ENCODE results near the gene DND1. TPM values are rescaled to one million over a fixed set of nuclear protein-coding genes. Genes with fewer than 3 reads are reported as not detected.
"Not testable (repeated sequence)": the region's sequence is repeated elsewhere in the genome, so short reads cannot be mapped to it uniquely, and the experiment has no call there.

Gene DND1
- total RNA-seq, 1 experiment from 2014 or later, result not detected

DNA sequence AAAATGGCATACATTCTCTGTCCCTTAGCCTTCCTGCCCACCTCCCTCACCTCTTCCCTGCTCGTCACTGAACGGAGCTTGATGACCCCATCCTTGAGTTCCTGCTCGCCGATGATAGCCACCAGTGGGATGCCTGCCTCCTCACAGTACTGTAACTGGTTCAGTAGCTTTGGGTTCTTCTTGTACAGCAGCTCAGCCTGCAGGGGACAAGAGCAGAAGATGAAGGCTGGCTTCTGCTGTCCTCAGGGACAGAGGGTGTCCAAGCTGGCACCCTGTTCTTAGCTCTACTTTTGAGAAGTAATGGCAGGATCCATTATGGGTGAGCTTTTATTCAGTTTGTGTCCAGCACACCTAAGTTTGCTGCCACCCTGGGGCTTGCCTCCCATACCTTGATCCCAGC is 1.3 kb upstream of the DND1 start:
- in situ Hi-C loops (cut with HindIII; ENCODE audit: low sequenced_read_pairs), result no loop called here
- DNase-seq (ENCODE audit: low spot score), result no peak

DNA sequence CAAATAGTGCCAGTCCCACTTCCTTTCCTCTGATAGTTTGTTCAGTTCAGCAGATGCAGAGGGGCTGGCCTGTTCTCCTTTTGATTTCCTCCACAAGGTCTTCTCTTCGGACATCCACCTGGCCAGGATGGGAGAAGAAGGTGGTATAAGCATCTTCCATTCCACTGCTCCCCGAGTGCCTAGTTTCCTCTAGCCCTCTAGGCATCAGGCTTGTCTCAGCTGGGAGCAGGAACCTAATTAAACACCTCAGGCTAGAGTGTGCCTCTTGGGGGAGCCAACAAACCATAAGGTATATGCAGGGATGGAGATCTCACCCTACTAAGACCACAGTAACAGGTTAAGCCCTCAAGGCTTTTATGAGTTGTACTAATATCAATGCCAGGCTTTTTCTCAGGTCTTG is 835 bp upstream of the DND1 start:
- no peak for DNase-seq (ENCODE audit: low spot score)
- in situ Hi-C loops (cut with HindIII; ENCODE audit: low sequenced_read_pairs), result no loop called here

DNA sequence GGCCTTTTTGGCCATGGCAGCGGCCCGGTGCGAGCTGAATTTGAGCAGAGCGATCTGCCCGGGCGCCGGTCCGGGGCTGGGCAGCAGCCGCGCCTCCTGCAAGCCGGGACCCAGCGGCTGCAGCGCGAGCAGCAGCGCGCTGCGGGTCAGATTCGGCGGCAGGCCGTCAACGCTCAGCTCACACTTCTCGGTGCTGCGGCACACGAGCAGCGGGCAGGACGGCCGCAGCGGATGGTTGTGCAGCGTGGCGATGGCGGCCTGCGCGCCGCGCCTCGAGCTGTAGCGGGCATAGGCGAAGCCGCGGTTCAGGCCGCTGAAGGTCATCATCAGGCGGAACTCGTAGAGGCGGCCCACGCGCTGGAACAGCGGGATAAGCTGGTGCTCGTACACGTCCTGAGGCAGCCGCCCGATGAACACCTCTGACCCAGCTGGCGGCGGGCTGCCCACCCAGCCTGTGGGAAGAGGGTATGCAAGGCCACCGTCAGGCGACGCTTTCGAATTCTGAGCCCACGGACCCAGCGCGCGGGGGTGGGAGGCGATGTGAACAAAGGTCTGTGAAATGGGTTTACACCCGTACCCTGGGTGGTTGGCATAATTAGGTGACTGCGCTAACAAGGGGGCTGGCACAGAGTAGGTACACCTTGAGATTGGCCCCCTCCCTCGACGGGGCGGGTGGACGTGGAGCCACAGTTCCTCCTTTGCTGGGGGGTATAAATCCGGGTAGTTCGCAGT is 755 bp downstream of the DND1 start:
- in situ Hi-C loops (cut with HindIII; ENCODE audit: low sequenced_read_pairs), result no loop called here

DNA sequence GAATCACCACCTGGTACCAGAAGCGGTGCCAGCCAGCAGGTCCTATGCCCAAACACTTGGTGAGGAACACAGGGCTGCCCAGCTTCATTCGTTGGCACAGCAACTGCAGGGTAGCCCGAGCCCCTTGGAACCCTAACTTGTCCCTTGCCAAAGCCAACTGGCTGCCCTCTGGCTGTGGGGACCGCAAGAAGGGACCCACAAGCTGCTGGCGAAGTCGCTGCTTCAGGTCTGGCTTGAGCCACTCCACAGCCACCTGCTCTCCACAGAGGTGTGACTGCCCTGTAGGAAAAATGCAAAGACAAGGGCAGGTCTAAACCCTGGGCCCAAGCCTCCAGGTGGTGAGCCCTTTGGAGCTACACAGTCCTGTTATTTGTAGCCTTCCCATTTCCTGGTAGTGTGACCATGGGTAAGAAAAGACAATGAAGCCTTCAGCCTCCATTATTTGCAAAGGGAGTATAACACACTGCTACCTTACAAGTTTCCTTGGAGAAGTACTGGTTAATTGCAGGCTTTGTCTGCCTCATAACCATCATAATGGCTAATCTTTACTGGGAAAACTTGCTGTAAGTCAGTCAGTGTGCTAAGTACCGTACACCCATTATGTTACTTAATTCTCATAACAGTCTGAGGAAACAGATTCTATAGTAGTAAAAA is 1.8 kb downstream of the DND1 start:
- in situ Hi-C loops (cut with HindIII; ENCODE audit: low sequenced_read_pairs), result no loop called here
- no peak for DNase-seq (ENCODE audit: low spot score)

More for the DNA sequence above, 755 bp downstream of the DND1 start:
- DNase-seq (ENCODE audit: low spot score), result peak; percentile 8

DNA sequence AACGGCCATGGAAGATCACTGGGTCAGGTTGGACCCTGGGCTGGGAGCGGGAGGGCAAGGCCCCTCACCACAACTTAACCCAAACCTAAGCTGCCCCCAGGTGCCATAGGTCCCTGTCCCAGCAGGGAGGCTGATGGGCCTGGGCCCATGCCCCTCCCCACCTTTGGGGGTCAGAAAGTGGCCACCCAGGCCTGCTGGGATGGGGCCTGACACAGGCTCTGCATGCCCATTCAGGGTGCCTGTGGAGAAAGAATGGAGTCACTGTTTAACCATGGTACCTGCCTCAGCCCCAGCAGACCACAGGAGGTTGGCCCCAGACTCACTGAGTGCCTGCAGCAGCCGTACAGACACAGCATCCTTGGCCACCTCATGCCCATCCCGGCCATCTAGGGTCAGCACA is 2.3 kb downstream of the DND1 start:
- in situ Hi-C loops (cut with HindIII; ENCODE audit: low sequenced_read_pairs); DNase-seq (ENCODE audit: low spot score): not testable (repeated sequence)

DNA sequence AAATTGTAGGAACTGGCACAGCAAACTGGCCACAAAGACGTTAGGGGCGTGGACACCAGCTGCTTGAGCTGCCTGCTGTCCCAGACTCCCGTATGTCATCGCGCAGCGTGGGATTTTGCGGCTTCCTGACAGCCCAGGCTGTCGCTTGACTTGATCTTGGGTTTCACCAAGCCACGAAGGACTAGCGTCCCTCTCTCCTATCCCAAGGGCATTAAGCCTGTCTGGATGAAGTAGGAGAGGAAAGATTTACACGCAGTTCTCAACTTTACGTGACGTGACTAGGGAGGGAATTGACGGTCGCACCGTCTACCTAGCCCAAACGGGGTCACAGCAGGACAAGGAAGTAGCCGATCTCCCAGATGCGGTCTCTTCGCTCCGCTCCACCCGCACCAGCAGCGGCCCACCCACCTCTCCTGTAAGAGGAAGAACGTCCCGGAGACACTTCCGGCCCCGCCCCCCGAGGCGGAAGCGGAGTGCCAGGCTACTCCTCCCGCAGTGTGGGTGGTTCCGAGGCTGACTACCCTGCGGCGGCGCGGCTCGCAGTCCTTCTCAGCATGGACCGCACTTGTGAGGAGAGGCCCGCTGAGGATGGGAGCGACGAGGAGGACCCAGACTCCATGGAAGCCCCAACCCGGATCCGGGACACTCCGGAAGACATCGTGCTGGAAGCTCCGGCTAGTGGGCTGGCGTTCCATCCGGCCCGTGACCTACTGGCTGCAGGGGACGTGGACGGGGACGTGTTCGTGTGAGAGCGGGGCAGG is 8.8 kb downstream of the DND1 start, which contains the start of gene WDR55:
WDR55 (plus strand) TSS at position 546 of the 761 bp plus-strand sequence; CDS start at position 555, 9 bp downstream.
- peak; percentile 95 for DNase-seq (ENCODE audit: low spot score)
- in situ Hi-C loops (cut with HindIII; ENCODE audit: low sequenced_read_pairs), result no loop called here

DNA sequence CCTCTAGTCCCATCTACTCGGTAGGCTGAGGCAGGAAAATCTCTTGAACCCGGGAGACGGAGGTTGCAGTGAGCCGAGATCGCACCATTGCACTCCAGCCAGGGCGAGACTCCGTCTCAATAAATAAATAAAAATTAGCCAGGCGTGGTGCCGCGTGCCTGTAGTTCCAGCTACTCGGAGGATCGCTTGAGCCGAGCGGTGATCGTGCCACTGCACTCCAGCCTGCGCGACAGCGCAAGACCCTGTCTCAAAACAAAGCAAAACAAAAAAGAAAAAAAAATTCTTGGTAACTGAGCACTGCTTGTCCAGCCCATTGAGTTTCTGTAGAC is 9.4 kb downstream of the DND1 start:
- in situ Hi-C loops (cut with HindIII; ENCODE audit: low sequenced_read_pairs), result no loop called here

DNA sequence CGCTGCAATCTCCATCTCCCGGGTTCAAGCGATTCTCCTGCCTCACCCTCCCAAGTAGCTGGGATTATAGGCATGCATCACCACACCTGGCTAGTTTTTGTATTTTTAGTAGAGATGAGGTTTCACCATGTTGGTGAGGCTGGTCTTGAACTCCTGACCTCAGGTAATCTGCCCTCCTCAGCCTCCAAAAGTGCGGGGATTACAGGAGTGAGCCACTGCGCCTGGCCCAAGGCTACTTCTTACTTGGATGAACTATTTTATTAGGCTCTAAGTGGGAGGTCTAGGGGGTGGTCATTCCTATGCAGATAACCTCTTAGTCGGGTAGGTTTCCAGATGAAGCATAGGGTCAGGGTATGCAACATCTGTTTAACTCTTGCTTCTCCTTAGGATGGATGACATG is 13.0 kb downstream of the DND1 start:
- DNase-seq (ENCODE audit: low spot score); in situ Hi-C loops (cut with HindIII; ENCODE audit: low sequenced_read_pairs): not testable (repeated sequence)

More for the DNA sequence above, 9.4 kb downstream of the DND1 start:
- DNase-seq (ENCODE audit: low spot score), result no peak

DNA sequence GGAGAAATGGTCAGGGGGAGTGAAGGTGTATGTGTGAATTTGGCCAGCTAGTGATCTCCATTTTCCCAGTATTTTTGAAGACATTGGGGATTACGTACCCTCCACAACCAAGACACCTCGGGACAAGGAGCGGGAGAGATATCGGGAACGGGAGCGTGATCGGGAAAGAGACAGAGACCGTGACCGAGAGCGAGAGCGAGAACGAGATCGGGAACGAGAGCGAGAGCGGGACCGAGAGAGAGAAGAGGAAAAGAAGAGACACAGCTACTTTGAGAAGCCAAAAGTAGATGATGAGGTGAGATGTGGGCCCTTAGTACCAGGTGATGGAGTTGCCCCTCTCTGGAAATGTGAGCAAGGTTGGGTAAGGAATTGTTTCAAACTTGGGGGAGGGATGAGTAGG is 14.5 kb downstream of the DND1 start:
- in situ Hi-C loops (cut with HindIII; ENCODE audit: low sequenced_read_pairs), result no loop called here
- no peak for DNase-seq (ENCODE audit: low spot score)

DNA sequence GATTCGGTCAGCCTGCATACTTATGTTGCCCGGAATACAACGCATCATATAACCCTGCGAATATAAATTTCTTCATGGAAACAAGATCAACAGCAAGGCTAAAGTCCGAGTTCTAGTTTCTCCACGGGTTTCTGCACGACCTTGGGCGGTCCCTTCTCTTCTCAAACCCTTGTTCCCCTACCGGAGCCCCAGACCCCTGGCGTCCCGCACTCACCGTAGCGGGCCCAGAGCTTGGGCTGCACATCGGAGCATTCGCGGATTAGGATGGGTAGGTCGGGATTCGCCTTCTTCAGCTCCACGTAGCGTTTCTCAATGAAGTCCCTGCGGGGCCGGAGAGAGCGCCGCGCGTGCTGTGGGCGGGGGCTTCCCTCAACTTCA is 26.3 kb downstream of the DND1 start:
- in situ Hi-C loops (cut with HindIII; ENCODE audit: low sequenced_read_pairs), result no loop called here
- no peak for DNase-seq (ENCODE audit: low spot score)

DNA sequence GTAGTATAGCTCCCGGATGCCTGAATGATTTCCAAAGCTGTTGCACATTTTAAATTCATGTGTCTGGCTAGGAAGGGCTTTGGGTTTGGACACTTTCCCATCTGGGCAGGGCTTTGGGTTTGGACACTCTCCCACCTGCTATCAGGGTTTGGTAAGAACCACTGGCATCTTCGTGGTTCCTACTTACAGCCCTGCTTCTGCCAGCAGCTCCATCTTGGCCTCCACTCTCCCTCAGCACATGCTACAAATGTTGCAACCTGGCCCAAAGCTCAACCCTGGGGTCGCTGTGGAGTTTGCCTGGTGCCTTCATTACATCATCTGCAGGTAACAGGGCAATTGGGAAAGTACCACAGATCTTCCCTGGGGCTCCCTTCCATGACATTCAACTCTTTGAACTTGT is 30.7 kb downstream of the DND1 start:
- in situ Hi-C loops (cut with HindIII; ENCODE audit: low sequenced_read_pairs), result no loop called here
- no peak for DNase-seq (ENCODE audit: low spot score)

DNA sequence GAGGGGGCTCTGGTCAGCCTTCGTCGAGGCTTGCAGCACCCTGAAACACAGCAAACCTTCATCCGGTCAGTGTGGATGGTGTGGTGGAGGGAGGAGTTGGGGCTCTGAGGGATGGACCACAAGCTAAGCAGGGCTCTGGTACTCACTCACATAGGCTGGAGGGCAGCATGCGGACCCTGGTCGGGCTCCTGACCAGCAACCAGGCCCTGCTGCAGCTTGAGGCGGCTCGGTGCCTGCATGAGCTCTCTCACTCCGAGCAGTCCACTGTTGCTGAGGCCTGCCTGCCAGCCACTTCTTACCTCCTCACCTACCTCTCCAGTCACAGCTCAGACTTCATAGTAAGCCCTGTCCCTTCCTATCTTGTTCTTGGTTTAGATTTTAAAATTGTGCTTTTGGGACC is 31.7 kb downstream of the DND1 start:
- in situ Hi-C loops (cut with HindIII; ENCODE audit: low sequenced_read_pairs), result no loop called here
- no peak for DNase-seq (ENCODE audit: low spot score)

DNA sequence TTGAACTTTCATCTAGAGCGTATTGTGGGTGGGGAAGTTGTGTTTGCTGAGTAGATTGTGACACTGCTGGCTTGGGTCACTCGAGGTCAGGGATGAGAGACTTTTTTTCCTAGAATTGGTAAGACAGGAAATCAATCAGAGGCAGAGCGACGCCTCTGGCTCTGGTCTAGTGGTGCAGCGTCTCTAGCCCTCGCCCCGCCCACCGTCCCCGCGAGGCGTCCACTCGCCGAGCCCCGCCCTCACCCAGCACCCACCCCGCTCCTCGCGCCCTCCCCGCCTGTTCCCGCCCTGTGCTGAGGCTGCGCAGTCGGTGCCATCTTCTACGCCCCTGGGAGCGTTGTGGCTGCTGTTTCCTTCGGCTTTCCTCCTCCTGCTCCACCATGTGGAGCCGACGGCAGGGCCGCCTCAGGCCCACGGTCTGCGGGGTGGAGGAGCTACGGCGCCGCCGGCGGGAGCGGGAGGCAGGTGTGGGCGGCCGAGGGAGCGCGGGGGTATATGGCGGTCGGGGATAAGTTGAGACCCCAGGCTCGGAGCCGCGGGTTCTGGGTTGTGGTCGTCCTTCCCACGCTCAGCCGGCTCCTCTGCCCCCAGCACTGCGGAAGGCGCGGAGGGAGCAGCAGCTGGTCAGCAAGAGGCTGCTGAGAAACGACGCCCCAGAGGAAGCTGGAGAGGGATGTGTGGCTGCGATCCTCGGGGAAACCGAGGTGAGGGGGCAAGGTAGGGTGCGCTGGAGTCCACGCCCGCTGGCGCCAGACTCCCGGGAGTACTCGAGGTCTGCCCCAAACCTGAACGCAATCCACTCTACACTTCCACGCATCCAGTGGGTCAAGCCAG is 34.0 kb downstream of the DND1 start, which contains the start of gene TMCO6:
TMCO6 (plus strand) TSS at position 304 of the 834 bp plus-strand sequence; CDS start at position 381, 77 bp downstream.
- peak; percentile 97 for DNase-seq (ENCODE audit: low spot score)
- in situ Hi-C loops (cut with HindIII; ENCODE audit: low sequenced_read_pairs), result no loop called here

DNA sequence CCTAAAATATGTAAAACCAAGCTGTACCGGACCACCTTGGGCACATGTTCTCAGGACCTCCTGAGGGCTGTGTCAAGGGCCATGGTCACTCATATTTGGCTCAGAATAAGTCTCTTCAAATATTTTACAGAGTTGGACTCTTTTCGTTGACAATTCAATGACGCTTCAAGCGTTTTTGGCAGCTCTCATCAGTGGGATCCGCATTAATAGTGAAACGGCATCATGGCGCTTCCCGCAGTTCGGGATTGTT is 34.6 kb downstream of the DND1 start:
- DNase-seq (ENCODE audit: low spot score); in situ Hi-C loops (cut with HindIII; ENCODE audit: low sequenced_read_pairs): not testable (repeated sequence)

DNA sequence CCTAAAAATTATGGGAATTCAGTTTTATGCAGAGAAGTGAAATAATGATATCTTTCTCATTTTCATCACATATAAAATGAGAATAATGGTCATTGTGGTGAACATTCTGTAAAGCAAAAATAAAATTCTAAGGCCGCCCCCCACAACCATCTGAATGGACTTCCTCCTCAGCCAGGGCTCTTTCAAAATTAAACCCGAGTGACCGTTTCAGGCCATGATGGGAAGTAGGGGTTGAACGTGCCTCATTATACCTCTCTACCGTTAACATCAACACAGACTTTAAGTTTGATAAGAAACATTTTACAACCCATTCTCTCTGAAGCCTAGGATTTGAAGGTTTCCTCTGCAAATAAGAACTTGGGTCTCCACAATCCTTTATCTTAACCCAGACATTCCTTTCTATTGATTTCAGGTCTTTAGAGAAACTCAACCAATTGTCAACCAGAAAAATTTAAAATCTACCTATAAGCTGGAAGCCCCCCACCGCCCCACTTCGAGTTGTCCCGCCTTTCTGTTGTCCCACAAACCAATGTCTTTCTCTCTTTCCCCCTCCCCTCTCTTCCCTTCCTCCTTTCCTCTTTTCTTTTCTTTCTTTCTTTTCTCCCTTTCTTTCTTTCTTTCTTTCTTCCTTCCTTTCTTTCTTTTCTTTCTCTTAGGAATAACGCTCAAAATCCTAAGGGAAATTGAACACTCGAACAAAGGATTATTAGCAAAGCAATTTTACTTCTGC is 35.8 kb downstream of the DND1 start:
- in situ Hi-C loops (cut with HindIII; ENCODE audit: low sequenced_read_pairs), result no loop called here
- DNase-seq (ENCODE audit: low spot score), result no peak

DNA sequence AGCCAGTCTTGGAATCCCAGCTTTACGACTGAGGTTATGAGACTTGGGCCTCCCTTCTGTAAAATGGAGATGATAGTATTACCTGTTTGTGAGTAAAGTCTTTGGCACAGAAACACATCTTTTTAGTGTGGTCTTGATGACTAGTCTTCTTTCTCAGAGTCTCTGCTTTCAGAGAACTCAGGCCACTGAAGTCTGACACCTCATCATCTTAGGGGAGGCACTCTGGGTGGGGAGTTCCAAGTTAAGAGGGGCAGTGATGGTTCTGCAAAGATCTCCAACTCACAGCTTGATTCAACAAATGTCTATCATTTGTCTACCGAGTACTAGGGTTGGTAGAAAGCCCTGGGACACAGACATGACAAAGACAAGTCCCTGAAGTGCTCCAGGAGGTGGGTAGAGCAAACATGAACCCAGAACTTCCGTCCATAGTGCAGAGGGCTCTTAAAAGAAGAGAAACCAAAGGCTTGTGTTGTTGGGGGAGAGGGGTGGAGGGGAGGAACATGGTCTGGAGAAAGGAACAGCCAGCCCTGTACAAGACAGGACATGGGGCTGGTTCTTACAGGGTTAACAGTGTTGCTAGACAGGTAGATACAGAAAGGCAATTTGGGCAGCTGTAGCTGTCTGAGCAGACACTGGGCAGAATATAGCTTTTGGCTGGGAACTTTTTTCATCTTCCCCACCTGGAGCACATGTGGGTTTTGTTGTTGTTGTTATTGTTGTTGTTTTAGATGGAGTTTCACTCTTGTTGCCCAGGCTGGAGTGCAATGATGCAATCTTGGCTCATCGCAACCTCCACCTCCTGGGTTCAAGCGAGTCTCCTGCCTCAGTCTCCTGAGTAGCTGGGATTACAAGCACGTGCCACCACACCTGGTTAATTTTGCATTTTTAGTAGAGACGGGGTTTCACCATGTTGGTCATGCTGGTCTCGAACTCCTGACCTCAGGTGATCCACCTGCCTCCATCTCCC is 37.8 kb downstream of the DND1 start:
- in situ Hi-C loops (cut with HindIII; ENCODE audit: low sequenced_read_pairs), result no loop called here
- DNase-seq (ENCODE audit: low spot score), result no peak

DNA sequence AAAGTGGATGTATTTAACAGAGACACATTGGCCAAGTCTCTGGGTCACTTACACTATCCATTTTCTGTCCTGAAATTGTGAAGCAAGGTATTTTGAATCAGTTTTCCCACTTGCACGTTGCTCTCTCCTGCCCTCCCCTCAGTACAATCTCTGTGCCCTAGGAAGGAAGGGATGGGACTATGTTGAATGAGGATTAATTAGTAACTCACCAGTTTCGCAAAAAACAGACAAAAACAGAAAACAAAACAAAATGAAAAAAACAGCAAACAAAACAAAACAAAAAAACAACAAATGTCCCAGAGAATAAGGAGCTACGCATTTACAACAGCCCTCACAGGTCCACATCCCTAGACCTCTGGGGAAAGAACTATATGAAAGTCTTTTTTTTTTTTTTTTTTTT is 39.3 kb downstream of the DND1 start:
- in situ Hi-C loops (cut with HindIII; ENCODE audit: low sequenced_read_pairs), result no loop called here
- DNase-seq (ENCODE audit: low spot score), result no peak

DNA sequence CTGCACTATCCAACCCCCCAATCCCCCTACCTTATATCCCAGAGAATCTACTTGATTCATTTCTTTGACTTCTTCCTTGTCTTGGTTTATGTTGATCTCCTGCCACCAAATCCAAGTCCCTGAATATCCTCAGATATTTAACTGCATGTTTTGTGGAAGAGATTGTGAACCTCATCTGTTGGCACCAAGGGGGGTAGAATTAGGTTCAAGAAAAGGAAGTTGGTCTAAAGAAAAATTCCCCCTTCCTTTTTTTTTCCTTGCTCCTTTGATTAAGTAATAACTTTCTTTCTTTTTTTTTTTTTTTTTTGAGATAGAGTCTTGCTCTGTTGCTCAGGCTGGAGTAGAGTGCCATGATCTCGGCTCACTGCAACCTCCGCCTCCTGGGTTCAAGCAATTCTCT is 39.9 kb downstream of the DND1 start:
- no peak for DNase-seq (ENCODE audit: low spot score)
- in situ Hi-C loops (cut with HindIII; ENCODE audit: low sequenced_read_pairs), result no loop called here
